ENCODE measurements around the gene IL17REL. TPM values are rescaled to one million over a fixed set of nuclear protein-coding genes. Genes with fewer than 3 reads are reported as not detected.

Gene IL17REL
- total and polyA plus RNA-seq, 2 of the 13 experiments (the other 11 are each of a cell fraction or from before 2014, with no cell fraction given): not detected

DNA sequence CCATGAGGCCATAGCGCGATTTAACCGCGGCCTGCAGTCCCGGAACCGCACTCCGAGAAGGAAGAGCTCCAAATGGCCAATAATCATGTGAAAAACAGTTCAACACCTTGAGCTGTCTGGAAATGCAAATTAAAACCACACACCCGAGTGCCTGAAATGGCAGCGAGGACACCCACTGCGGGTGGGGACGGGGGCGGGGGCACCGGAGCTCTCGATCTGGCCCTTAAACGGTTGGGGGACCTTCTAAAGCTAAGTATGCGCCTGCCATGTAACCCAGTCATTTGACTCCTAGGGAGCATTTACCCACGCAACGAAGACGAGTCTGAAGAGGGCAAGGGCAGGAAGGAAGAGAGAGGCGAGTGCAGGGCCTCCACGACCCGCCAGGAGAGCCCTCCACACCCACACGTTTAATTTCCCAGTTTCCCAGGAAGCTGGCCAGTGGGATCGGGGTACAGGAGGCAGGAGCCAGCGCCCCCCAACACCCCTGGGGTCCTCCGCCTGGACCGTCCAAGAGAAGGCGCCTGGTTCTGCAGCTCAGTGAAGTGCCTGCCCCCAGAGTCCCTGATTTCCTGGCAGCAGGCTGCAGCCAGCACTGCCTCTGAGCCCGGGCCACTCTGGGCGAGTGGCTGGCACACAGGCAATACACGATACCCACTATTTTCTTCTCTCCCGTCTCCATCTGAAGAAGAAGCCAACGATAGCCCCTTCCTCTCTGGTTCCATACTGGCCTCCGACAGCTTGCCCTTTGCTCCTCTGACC, 43.8 kb upstream of the IL17REL start:
- ChIA-PET POLR2A (no interaction called here), CTCF (ENCODE audit: low intra/inter-chr PET ratio, low total read pairs) (no interaction called here)
- FAIRE-seq (no peak), DNase-seq (ENCODE audit: low spot score) (no peak), ATAC-seq (no peak)
- no peak overlapping the region for H3K27ac ChIP-seq (ENCODE audit: extremely low read length, insufficient read depth, low read length)
- in situ Hi-C loops (cut with HindIII; ENCODE audit: extremely low pct_ligation_motif_present, low pct_unique_long_range_greater_than_20kb) (no loop called here), intact Hi-C loops (cut with micrococcal nuclease; ENCODE audit: unreplicated experiment) (no loop called here)
- TF ChIP-seq, protein P1, sequence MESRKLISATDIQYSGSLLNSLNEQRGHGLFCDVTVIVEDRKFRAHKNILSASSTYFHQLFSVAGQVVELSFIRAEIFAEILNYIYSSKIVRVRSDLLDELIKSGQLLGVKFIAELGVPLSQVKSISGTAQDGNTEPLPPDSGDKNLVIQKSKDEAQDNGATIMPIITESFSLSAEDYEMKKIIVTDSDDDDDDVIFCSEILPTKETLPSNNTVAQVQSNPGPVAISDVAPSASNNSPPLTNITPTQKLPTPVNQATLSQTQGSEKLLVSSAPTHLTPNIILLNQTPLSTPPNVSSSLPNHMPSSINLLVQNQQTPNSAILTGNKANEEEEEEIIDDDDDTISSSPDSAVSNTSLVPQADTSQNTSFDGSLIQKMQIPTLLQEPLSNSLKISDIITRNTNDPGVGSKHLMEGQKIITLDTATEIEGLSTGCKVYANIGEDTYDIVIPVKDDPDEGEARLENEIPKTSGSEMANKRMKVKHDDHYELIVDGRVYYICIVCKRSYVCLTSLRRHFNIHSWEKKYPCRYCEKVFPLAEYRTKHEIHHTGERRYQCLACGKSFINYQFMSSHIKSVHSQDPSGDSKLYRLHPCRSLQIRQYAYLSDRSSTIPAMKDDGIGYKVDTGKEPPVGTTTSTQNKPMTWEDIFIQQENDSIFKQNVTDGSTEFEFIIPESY (CRISPR knock-in tag; IDR thresholded peaks at IDR 0.05): 0 out of 2 replicates have a peak, but pooled peaks have one; percentile 11
- no peak for TF ChIP-seq ZNF773 (CRISPR knock-in tag; IDR thresholded peaks at IDR 0.05; ENCODE audit: borderline replicate concordance)
- H3K4me3 ChIP-seq (replicated peaks in 1 of 3; ENCODE audit: insufficient read depth in 1 of 3, low read depth in 2 of 3, low read length in 3 of 3): no peak overlapping the region
- no peaks in the 10 kb centered on the region for H4K20me1 ChIP-seq (ENCODE audit: insufficient read depth, low read length)
- H2AFZ ChIP-seq (ENCODE audit: low read length): no peak overlapping the region
- H3K4me1 ChIP-seq (ENCODE audit: insufficient read depth, low read length): peaks cover 7% of the 10 kb centered on the region; the same call in 1 of the 2 replicates
- peaks cover 6 to 19% of the 10 kb centered on the region in 2 experiments; a peak in 4 of 5 replicates for H3K27me3 ChIP-seq (ENCODE audit: control insufficient read depth in 1 of 2, insufficient read depth in 2 of 2, low read length in 2 of 2)
- no peaks in the 10 kb centered on the region for H3K9me3 ChIP-seq (ENCODE audit: low read length)
- WGBS (ENCODE audit: low lambda C conversion rate): 59% methylated on average over 28 of the region's 34 CpGs
- no peak overlapping the region for H3K4me2 ChIP-seq (ENCODE audit: low read depth, low read length)
- BruUV-seq (replicated peaks): no TSS peak
- no peak overlapping the region for H3K9ac ChIP-seq (ENCODE audit: insufficient read depth, low read depth, low read length)
- no peaks in the 10 kb centered on the region for H3K79me2 ChIP-seq (ENCODE audit: insufficient read depth, low read length)
- H3K36me3 ChIP-seq (replicated peaks in 1 of 2; ENCODE audit: control insufficient read depth in 1 of 2, insufficient read depth in 2 of 2, low read length in 2 of 2): no peaks in the 10 kb centered on the region

DNA sequence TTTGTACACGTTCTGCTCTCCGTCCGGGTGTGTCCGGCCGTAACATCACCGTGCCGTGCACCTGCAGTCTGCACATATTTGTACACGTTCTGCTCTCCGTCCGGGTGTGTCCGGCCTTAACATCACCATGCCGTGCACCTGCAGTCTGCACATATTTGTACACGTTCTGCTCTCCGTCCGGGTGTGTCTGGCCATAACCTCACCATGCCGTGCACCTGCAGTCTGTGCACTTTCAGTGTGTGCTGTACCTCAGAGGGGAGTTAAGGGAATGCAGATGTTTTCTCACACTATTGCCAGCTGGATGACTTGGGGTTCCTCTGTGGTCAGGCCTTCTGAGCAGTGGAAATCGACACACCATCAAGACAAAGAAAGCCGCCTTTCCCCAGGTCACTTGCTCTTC, 41.3 kb upstream of the IL17REL start:
- H3K36me3 ChIP-seq (replicated peaks in 1 of 2; ENCODE audit: control insufficient read depth in 1 of 2, insufficient read depth in 2 of 2, low read length in 2 of 2): no peaks in the 10 kb centered on the region
- H3K9ac ChIP-seq (ENCODE audit: insufficient read depth, low read depth, low read length): no peak overlapping the region
- no TSS peak for BruUV-seq (replicated peaks)
- H3K9me3 ChIP-seq (ENCODE audit: low read length): no peaks in the 10 kb centered on the region
- POLR2A ChIA-PET: no interaction called here
- 70% methylated on average over 15 of the region's 18 CpGs for WGBS (ENCODE audit: low lambda C conversion rate)
- H2AFZ ChIP-seq (ENCODE audit: low read length): no peak overlapping the region
- no peak overlapping the region for H3K4me3 ChIP-seq (replicated peaks in 1 of 3; ENCODE audit: insufficient read depth in 1 of 3, low read depth in 2 of 3, low read length in 3 of 3)
- intact Hi-C loops (cut with micrococcal nuclease; ENCODE audit: unreplicated experiment) (no loop called here), in situ Hi-C loops (cut with HindIII; ENCODE audit: extremely low pct_ligation_motif_present, low pct_unique_long_range_greater_than_20kb) (no loop called here)
- peaks cover 2 to 10% of the 10 kb centered on the region in 2 experiments; a peak in 4 of 5 replicates for H3K27me3 ChIP-seq (ENCODE audit: control insufficient read depth in 1 of 2, insufficient read depth in 2 of 2, low read length in 2 of 2)
- no peak overlapping the region for H3K4me2 ChIP-seq (ENCODE audit: low read depth, low read length)
- DNase-seq (ENCODE audit: low spot score) (no peak), ATAC-seq (no peak), FAIRE-seq (no peak)
- H4K20me1 ChIP-seq (ENCODE audit: insufficient read depth, low read length): no peaks in the 10 kb centered on the region
- no peaks in the 10 kb centered on the region for H3K79me2 ChIP-seq (ENCODE audit: insufficient read depth, low read length)
- H3K27ac ChIP-seq (ENCODE audit: extremely low read length, insufficient read depth, low read length): no peak overlapping the region
- CTCF ChIA-PET (ENCODE audit: low intra/inter-chr PET ratio, low total read pairs): no interaction called here
- peaks cover 7% of the 10 kb centered on the region; the same call in 1 of the 2 replicates for H3K4me1 ChIP-seq (ENCODE audit: insufficient read depth, low read length)
- TF ChIP-seq, protein P2, sequence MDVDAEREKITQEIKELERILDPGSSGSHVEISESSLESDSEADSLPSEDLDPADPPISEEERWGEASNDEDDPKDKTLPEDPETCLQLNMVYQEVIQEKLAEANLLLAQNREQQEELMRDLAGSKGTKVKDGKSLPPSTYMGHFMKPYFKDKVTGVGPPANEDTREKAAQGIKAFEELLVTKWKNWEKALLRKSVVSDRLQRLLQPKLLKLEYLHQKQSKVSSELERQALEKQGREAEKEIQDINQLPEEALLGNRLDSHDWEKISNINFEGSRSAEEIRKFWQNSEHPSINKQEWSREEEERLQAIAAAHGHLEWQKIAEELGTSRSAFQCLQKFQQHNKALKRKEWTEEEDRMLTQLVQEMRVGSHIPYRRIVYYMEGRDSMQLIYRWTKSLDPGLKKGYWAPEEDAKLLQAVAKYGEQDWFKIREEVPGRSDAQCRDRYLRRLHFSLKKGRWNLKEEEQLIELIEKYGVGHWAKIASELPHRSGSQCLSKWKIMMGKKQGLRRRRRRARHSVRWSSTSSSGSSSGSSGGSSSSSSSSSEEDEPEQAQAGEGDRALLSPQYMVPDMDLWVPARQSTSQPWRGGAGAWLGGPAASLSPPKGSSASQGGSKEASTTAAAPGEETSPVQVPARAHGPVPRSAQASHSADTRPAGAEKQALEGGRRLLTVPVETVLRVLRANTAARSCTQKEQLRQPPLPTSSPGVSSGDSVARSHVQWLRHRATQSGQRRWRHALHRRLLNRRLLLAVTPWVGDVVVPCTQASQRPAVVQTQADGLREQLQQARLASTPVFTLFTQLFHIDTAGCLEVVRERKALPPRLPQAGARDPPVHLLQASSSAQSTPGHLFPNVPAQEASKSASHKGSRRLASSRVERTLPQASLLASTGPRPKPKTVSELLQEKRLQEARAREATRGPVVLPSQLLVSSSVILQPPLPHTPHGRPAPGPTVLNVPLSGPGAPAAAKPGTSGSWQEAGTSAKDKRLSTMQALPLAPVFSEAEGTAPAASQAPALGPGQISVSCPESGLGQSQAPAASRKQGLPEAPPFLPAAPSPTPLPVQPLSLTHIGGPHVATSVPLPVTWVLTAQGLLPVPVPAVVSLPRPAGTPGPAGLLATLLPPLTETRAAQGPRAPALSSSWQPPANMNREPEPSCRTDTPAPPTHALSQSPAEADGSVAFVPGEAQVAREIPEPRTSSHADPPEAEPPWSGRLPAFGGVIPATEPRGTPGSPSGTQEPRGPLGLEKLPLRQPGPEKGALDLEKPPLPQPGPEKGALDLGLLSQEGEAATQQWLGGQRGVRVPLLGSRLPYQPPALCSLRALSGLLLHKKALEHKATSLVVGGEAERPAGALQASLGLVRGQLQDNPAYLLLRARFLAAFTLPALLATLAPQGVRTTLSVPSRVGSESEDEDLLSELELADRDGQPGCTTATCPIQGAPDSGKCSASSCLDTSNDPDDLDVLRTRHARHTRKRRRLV (CRISPR knock-in tag; IDR thresholded peaks at IDR 0.05): no peak
- TF ChIP-seq SAFB2 (CRISPR knock-in tag; IDR thresholded peaks at IDR 0.05; ENCODE audit: borderline replicate concordance, low read depth) (no peak), ZNF772 (CRISPR knock-in tag; IDR thresholded peaks at IDR 0.05) (no peak), ZBTB1 (CRISPR knock-in tag; IDR thresholded peaks at IDR 0.05; ENCODE audit: borderline replicate concordance) (no peak), FOSL1 (CRISPR knock-in tag; IDR thresholded peaks at IDR 0.05; ENCODE audit: borderline replicate concordance) (no peak), ZNF136 (CRISPR knock-in tag; IDR thresholded peaks at IDR 0.05; ENCODE audit: low read depth) (no peak)
- TF ChIP-seq, protein P3, sequence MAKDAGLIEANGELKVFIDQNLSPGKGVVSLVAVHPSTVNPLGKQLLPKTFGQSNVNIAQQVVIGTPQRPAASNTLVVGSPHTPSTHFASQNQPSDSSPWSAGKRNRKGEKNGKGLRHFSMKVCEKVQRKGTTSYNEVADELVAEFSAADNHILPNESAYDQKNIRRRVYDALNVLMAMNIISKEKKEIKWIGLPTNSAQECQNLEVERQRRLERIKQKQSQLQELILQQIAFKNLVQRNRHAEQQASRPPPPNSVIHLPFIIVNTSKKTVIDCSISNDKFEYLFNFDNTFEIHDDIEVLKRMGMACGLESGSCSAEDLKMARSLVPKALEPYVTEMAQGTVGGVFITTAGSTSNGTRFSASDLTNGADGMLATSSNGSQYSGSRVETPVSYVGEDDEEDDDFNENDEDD (CRISPR knock-in tag; IDR thresholded peaks at IDR 0.05; ENCODE audit: borderline replicate concordance): no peak

Measured in HepG2 (cell line).